IMR-90 (cell line): Measurements from ENCODE around the gene MAOA. TPM values are rescaled to one million over a fixed set of nuclear protein-coding genes. Genes with fewer than 3 reads are reported as not detected.

Source experiments
- ATAC-seq: fragments of 200-7000 bp; cut with Tn5 transposase; 2 replicates; pipeline ENCODE4 v1.9.1; 2020; ENCODE audit warnings: low read depth, mild to moderate bottlenecking, moderate library complexity
- BruUV-seq: library from RNA; stranded (reverse); fragments of 400-500 nt; replicated peaks from 2 replicates; lab custom pipeline; 2021; lab: Mats Ljungman, UMichigan
- CTCF ChIA-PET: fragments of 300-600 bp; formaldehyde crosslinking; extraction: SDS; loops from one replicate; lab custom pipeline; 2021; ENCODE audit warnings: antibody characterized with exemption; lab: Yijun Ruan, JAX
- POLR2A ChIA-PET: fragments of 300-600 bp; sonication (Branson Sonifier 250); formaldehyde crosslinking; loops from one replicate; lab custom pipeline; 2022; ENCODE audit warnings: antibody characterized with exemption; ENCODE audit not compliant: unreplicated experiment; lab: Charles Lee
- DNase-seq: peaks from one replicate; pipeline ENCODE4 v3.0.0; 2013
- H2AFZ ChIP-seq: replicated peaks from 2 replicates; pipeline ENCODE3; 2013; ENCODE audit warnings: low read length, mild to moderate bottlenecking; ENCODE audit not compliant: poor library complexity
- H2AK5ac ChIP-seq: 2 replicates; pipeline ENCODE4 v1.6.1; 2013; ENCODE audit warnings: low read depth, low read length, inconsistent platforms
- H2AK9ac ChIP-seq: replicated peaks from 2 replicates; pipeline ENCODE3; 2013; ENCODE audit warnings: mild to moderate bottlenecking, low read depth, low read length, moderate library complexity; ENCODE audit not compliant: poor library complexity
- H2BK120ac ChIP-seq: 2 replicates; pipeline ENCODE4 v1.6.1; 2013; ENCODE audit warnings: low read depth, low read length, inconsistent platforms
- H2BK15ac ChIP-seq: 3 replicates; pipeline ENCODE4 v1.6.1; 2013; ENCODE audit warnings: low read depth, low read length, inconsistent platforms
- H2BK20ac ChIP-seq: 2 replicates; pipeline ENCODE4 v1.6.1; 2013; ENCODE audit warnings: low read depth, mild to moderate bottlenecking, inconsistent platforms, low read length, moderate library complexity
- H2BK5ac ChIP-seq: 2 replicates; pipeline ENCODE4 v1.6.1; 2013; ENCODE audit warnings: mild to moderate bottlenecking, low read depth, low read length, inconsistent platforms; ENCODE audit not compliant: poor library complexity, severe bottlenecking
- H3K14ac ChIP-seq: replicated peaks from 2 replicates; pipeline ENCODE4 v1.6.1; 2013; ENCODE audit warnings: low read depth, low read length, inconsistent platforms
- H3K18ac ChIP-seq: 2 replicates; pipeline ENCODE4 v1.6.1; 2013; ENCODE audit warnings: low read depth, low read length, control low read depth
- H3K23ac ChIP-seq: 2 replicates; pipeline ENCODE4 v1.6.1; 2013; ENCODE audit warnings: low read depth, low read length, inconsistent platforms
- H3K27ac ChIP-seq: 2 replicates; pipeline ENCODE4 v1.5.1; 2013; ENCODE audit warnings: mild to moderate bottlenecking, control low read depth, low read length; ENCODE audit not compliant: insufficient read depth
- H3K27me3 ChIP-seq: 2 replicates; pipeline ENCODE4 v1.6.1; 2013; ENCODE audit warnings: low read length; ENCODE audit not compliant: control insufficient read depth, insufficient read depth
- H3K36me3 ChIP-seq: 2 replicates; pipeline ENCODE4 v1.6.1; 2013; ENCODE audit warnings: low read length, mixed read lengths; ENCODE audit not compliant: control insufficient read depth, insufficient read depth
- H3K4ac ChIP-seq: 2 replicates; pipeline ENCODE4 v1.6.1; 2013; ENCODE audit warnings: low read depth, low read length, inconsistent platforms
- H3K4me1 ChIP-seq: 2 replicates; pipeline ENCODE4 v1.6.1; 2013; ENCODE audit warnings: low read length, mixed read lengths; ENCODE audit not compliant: control insufficient read depth, insufficient read depth
- H3K4me2 ChIP-seq: 2 replicates; pipeline ENCODE4 v1.6.1; 2013; ENCODE audit warnings: low read depth, mild to moderate bottlenecking, control low read depth, low read length, moderate library complexity
- H3K4me3 ChIP-seq: 2 replicates; pipeline ENCODE4 v1.5.1; 2013; ENCODE audit warnings: low read depth, mild to moderate bottlenecking, control low read depth, low read length, moderate library complexity; ENCODE audit not compliant: insufficient read depth
- H3K56ac ChIP-seq: 2 replicates; pipeline ENCODE4 v1.6.1; 2013; ENCODE audit warnings: low read length, inconsistent platforms; ENCODE audit not compliant: insufficient read depth; ENCODE audit errors: extremely low read depth
- H3K79me1 ChIP-seq, 2 experiments: 2 replicates each; pipeline ENCODE4 v1.6.1; 2013; ENCODE audit warnings: low read length in 2 of 2, inconsistent platforms in 1 of 2, low read depth in 1 of 2
- H3K9ac ChIP-seq: 2 replicates; pipeline ENCODE4 v1.6.1; 2013; ENCODE audit warnings: low read depth, low read length, control low read depth
- H3K9me1 ChIP-seq: 2 replicates; pipeline ENCODE4 v1.6.1; 2013; ENCODE audit warnings: low read length, inconsistent platforms; ENCODE audit not compliant: insufficient read depth
- H3K9me3 ChIP-seq: 2 replicates; pipeline ENCODE4 v1.6.1; 2013; ENCODE audit warnings: low read length; ENCODE audit not compliant: control insufficient read depth, insufficient read depth
- H4K20me1 ChIP-seq: 2 replicates; pipeline ENCODE4 v1.6.1; 2013; ENCODE audit warnings: low read length, inconsistent platforms; ENCODE audit not compliant: insufficient read depth
- H4K5ac ChIP-seq: 2 replicates; pipeline ENCODE4 v1.6.1; 2013; ENCODE audit warnings: mild to moderate bottlenecking, low read depth, low read length, control low read depth
- H4K8ac ChIP-seq, 2 experiments: 2 replicates each; pipeline ENCODE4 v1.6.1; 2013; ENCODE audit warnings: low read depth in 2 of 2, low read length in 2 of 2, control low read depth in 1 of 2, inconsistent platforms in 1 of 2
- H4K91ac ChIP-seq: 2 replicates; pipeline ENCODE4 v1.6.1; 2013; ENCODE audit warnings: low read depth, low read length, inconsistent platforms; ENCODE audit not compliant: insufficient read depth
- BHLHE40 ChIP-seq: fragments of 150-350 bp; IDR thresholded peaks from 2 replicates; pipeline ENCODE4 v1.6.1; 2016; ENCODE audit warnings: mild to moderate bottlenecking, low read depth, low read length
- CEBPB ChIP-seq: IDR thresholded peaks from 2 replicates; pipeline ENCODE4 v1.6.1; 2012; ENCODE audit warnings: low read depth, low read length, improper control_type of control experiment
- CHD1 ChIP-seq: IDR thresholded peaks from 2 replicates; pipeline ENCODE4 v1.6.1; 2012; ENCODE audit warnings: low read depth, low read length, improper control_type of control experiment
- FOS ChIP-seq: fragments of 150-350 bp; IDR thresholded peaks from 2 replicates; pipeline ENCODE4 v1.6.1; 2016; ENCODE audit warnings: low read depth, low read length
- MAFK ChIP-seq: IDR thresholded peaks from 2 replicates; pipeline ENCODE4 v1.6.1; 2012; ENCODE audit warnings: low read depth, low read length, improper control_type of control experiment
- MAZ ChIP-seq: IDR thresholded peaks from 2 replicates; pipeline ENCODE4 v1.6.1; 2012; ENCODE audit warnings: low read depth, mild to moderate bottlenecking, low read length, improper control_type of control experiment, moderate library complexity, borderline replicate concordance
- MXI1 ChIP-seq: IDR thresholded peaks from 2 replicates; pipeline ENCODE4 v1.6.1; 2012; ENCODE audit warnings: low read depth, mild to moderate bottlenecking, low read length, moderate library complexity, borderline replicate concordance
- NFE2L2 ChIP-seq: fragments of 150-350 bp; IDR thresholded peaks from 2 replicates; pipeline ENCODE4 v1.6.1; 2016; ENCODE audit warnings: low read depth, mild to moderate bottlenecking, low read length
- POLR2A ChIP-seq: IDR thresholded peaks from 2 replicates; pipeline ENCODE4 v1.6.1; 2012; ENCODE audit warnings: mild to moderate bottlenecking, low read depth, low read length
- RAD21 ChIP-seq: IDR thresholded peaks from 2 replicates; pipeline ENCODE4 v1.6.1; 2012; ENCODE audit warnings: low read length, improper control_type of control experiment
- RCOR1 ChIP-seq: IDR thresholded peaks from 2 replicates; pipeline ENCODE4 v1.6.1; 2012; ENCODE audit warnings: mild to moderate bottlenecking, low read length, improper control_type of control experiment; ENCODE audit not compliant: insufficient replicate concordance
- RFX5 ChIP-seq: IDR thresholded peaks from 2 replicates; pipeline ENCODE4 v1.8.0; 2012; ENCODE audit warnings: low read depth, mild to moderate bottlenecking, low read length, moderate library complexity
- SMC3 ChIP-seq: fragments of 150-350 bp; IDR thresholded peaks from 2 replicates; pipeline ENCODE4 v1.6.1; 2016; ENCODE audit warnings: low read depth, mild to moderate bottlenecking, antibody characterized with exemption, low read length, moderate library complexity
- WGBS, 2 experiments: methylation state at CpG; one replicate each; pipeline versions ENCODE4 v1.1.5 to v1.1.7; 2013; ENCODE audit warnings: missing lambda C conversion rate in 2 of 2; ENCODE audit not compliant: insufficient read length in 1 of 2; ENCODE audit errors: extremely low coverage in 2 of 2; 5-methylcytosine and 5-hydroxymethylcytosine counted together
- dilution Hi-C: fragments of 300-500 bp; cut with HindIII; formaldehyde crosslinking; loops from one replicate; pipeline ENCODE4 v1.14.3; 2018; ENCODE audit warnings: low sequenced_read_pairs; ENCODE audit not compliant: unreplicated experiment
- in situ Hi-C: fragments of 300-500 bp; cut with MboI; formaldehyde crosslinking; loops from 3 replicates; pipeline ENCODE4 v1.14.3; 2019; ENCODE audit warnings: low sequenced_read_pairs, inconsistent platforms, mixed read lengths
- intact Hi-C: fragments of 100-400 bp; cut with micrococcal nuclease; formaldehyde crosslinking; loops from 2 replicates; pipeline ENCODE4 v1.10.0; 2022
- polyA plus RNA-seq, 3 experiments: library from polyadenylated mRNA; depleted of rRNA; stranded (reverse); fragments of >200 nt; gene quantifications; 2 replicates each; pipeline ENCODE4 v1.2.3, GENCODE V29; 2012; ENCODE audit warnings: low replicate concordance in 1 of 3
- total RNA-seq: library from RNA; depleted of rRNA; stranded (reverse); fragments of >200 nt; gene quantifications from 2 replicates; pipeline ENCODE4 v1.2.3, GENCODE V29; 2012
- TF ChIP-seq, protein P1 (sequence below): fragments of 150-350 bp; IDR thresholded peaks from 2 replicates; pipeline ENCODE4 v1.6.1; 2017; ENCODE audit warnings: mild to moderate bottlenecking, antibody characterized with exemption, low read length, low read depth
- TF ChIP-seq, protein P2 (sequence below): conservative IDR thresholded peaks from 2 replicates; pipeline ENCODE4 v1.5.1; 2012; ENCODE audit warnings: mild to moderate bottlenecking, low read depth, low read length, improper control_type of control experiment
- TF ChIP-seq, protein P3 (sequence below): fragments of 150-350 bp; IDR thresholded peaks from 2 replicates; pipeline ENCODE4 v1.6.1; 2016; ENCODE audit warnings: low read depth, mild to moderate bottlenecking, low read length, moderate library complexity, borderline replicate concordance

The MAOA gene
- total and polyA plus RNA-seq, 2 of the 4 experiments (the other 2 are of a cell fraction) = 0.14 to 0.36 TPM

DNA sequence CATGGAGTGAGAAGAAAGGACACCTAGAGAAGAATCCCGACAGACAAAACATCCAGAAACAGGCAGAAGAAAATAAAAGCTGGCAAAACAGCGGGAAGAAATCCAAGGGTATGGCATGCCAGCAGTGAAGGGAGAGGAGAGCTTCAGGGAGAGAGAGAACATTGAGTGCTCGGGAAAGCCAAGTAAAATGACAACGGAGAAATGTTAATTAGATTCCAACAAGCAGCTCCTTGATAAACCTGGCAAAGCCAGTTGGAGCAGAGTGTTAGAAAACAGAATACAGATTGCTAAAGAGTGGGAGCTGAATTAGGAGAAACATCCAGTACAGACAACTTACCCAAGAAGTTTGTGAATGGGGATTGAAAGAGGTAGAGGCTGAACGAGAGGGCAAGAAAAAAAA is 40.4 kb upstream of the MAOA start:
- H4K91ac ChIP-seq = no peak overlapping the region
- in situ Hi-C loops (no loop called here), intact Hi-C loops (no loop called here), dilution Hi-C loops (no loop called here)
- H3K18ac ChIP-seq = no peak overlapping the region
- CTCF ChIA-PET = no interaction called here
- no peak for ATAC-seq
- DNase-seq = no peak
- BruUV-seq = no TSS peak
- POLR2A ChIA-PET = no interaction called here
- no peak overlapping the region for H3K23ac ChIP-seq
- no peaks in the 10 kb centered on the region for H4K20me1 ChIP-seq
- no peak overlapping the region for H3K56ac ChIP-seq
- H3K27me3 ChIP-seq = no peaks in the 10 kb centered on the region; the same call in none of the 2 replicates
- no peaks in the 10 kb centered on the region for H3K9me1 ChIP-seq
- H3K9ac ChIP-seq = no peak overlapping the region
- H3K4me1 ChIP-seq = no peaks in the 10 kb centered on the region
- H2BK20ac ChIP-seq = no peak overlapping the region
- no peaks in the 10 kb centered on the region for H3K79me1 ChIP-seq
- no peak for TF ChIP-seq CHD1
- TF ChIP-seq MAFK = no peak
- no peak for TF ChIP-seq POLR2A
- TF ChIP-seq CEBPB = no peak
- TF ChIP-seq, protein P1, sequence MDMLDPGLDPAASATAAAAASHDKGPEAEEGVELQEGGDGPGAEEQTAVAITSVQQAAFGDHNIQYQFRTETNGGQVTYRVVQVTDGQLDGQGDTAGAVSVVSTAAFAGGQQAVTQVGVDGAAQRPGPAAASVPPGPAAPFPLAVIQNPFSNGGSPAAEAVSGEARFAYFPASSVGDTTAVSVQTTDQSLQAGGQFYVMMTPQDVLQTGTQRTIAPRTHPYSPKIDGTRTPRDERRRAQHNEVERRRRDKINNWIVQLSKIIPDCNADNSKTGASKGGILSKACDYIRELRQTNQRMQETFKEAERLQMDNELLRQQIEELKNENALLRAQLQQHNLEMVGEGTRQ = no peak
- TF ChIP-seq, protein P2, sequence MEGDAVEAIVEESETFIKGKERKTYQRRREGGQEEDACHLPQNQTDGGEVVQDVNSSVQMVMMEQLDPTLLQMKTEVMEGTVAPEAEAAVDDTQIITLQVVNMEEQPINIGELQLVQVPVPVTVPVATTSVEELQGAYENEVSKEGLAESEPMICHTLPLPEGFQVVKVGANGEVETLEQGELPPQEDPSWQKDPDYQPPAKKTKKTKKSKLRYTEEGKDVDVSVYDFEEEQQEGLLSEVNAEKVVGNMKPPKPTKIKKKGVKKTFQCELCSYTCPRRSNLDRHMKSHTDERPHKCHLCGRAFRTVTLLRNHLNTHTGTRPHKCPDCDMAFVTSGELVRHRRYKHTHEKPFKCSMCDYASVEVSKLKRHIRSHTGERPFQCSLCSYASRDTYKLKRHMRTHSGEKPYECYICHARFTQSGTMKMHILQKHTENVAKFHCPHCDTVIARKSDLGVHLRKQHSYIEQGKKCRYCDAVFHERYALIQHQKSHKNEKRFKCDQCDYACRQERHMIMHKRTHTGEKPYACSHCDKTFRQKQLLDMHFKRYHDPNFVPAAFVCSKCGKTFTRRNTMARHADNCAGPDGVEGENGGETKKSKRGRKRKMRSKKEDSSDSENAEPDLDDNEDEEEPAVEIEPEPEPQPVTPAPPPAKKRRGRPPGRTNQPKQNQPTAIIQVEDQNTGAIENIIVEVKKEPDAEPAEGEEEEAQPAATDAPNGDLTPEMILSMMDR = no peak
- no peak for TF ChIP-seq SMC3
- no peak for TF ChIP-seq RAD21
- TF ChIP-seq RFX5 = no peak
- no peak for TF ChIP-seq NFE2L2
- TF ChIP-seq BHLHE40 = no peak
- no peak for TF ChIP-seq MAZ
- no peak for TF ChIP-seq MXI1
- TF ChIP-seq RCOR1 = no peak
- no peak for TF ChIP-seq FOS
- TF ChIP-seq, protein P3, sequence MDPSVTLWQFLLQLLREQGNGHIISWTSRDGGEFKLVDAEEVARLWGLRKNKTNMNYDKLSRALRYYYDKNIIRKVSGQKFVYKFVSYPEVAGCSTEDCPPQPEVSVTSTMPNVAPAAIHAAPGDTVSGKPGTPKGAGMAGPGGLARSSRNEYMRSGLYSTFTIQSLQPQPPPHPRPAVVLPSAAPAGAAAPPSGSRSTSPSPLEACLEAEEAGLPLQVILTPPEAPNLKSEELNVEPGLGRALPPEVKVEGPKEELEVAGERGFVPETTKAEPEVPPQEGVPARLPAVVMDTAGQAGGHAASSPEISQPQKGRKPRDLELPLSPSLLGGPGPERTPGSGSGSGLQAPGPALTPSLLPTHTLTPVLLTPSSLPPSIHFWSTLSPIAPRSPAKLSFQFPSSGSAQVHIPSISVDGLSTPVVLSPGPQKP = no peak
- no peak overlapping the region for H2BK15ac ChIP-seq
- no peak overlapping the region for H3K27ac ChIP-seq
- no peak overlapping the region for H2BK120ac ChIP-seq
- H3K4ac ChIP-seq = no peak overlapping the region
- H2AK9ac ChIP-seq = no peak overlapping the region
- no peak overlapping the region for H2AFZ ChIP-seq
- no peak overlapping the region for H2BK5ac ChIP-seq
- H4K5ac ChIP-seq = no peak overlapping the region
- no peaks in the 10 kb centered on the region for H3K9me3 ChIP-seq
- no peaks in the 10 kb centered on the region for H3K36me3 ChIP-seq
- WGBS, 2 experiments = 20% methylated on average over 1 of the region's 5 CpGs; no CpG with 5 or more reads in 1 of the 2 experiments
- no peak overlapping the region for H2AK5ac ChIP-seq
- no peak overlapping the region for H4K8ac ChIP-seq
- H3K4me3 ChIP-seq = no peak overlapping the region
- H3K14ac ChIP-seq = no peak overlapping the region
- no peak overlapping the region for H3K4me2 ChIP-seq
